GM21717 (cell line): Measurements from ENCODE around the gene ABI1.

Source experiments
- ATAC-seq: cut with Tn5 transposase; IDR thresholded peaks from one replicate; pipeline ENCODE4 v1.9.1; 2021; ENCODE audit warnings: mild to moderate bottlenecking, moderate library complexity; ENCODE audit not compliant: unreplicated experiment

ABI1 gene

GRCh38 chr10:26855186-26855585 is 5.6 kb downstream of the ABI1 start:
- ATAC-seq: no peak

- ATAC-seq: no peak
These were observed 6.2 kb downstream of the ABI1 start for GRCh38 chr10:26854524-26854923.

- ATAC-seq: no peak
These were observed 16.3 kb downstream of the ABI1 start for GRCh38 chr10:26844396-26844975.

- no peak for ATAC-seq
These were observed 17.0 kb downstream of the ABI1 start for GRCh38 chr10:26843736-26844135.

GRCh38 chr10:26841733-26842317 is 18.9 kb downstream of the ABI1 start:
- ATAC-seq: no peak

- ATAC-seq: no peak
These were observed 19.6 kb downstream of the ABI1 start for GRCh38 chr10:26840938-26841732.

GRCh38 chr10:26839966-26840627 is 20.7 kb downstream of the ABI1 start:
- no peak for ATAC-seq

- ATAC-seq: no peak
These were observed 23.6 kb downstream of the ABI1 start for GRCh38 chr10:26837139-26837538.

GRCh38 chr10:26835025-26835424 is 25.7 kb downstream of the ABI1 start:
- ATAC-seq: no peak

- no peak for ATAC-seq
These were observed 27.8 kb downstream of the ABI1 start for GRCh38 chr10:26832960-26833359.

GRCh38 chr10:26831936-26832335 is 28.8 kb downstream of the ABI1 start:
- no peak for ATAC-seq

GRCh38 chr10:26829810-26830515 is 30.8 kb downstream of the ABI1 start:
- ATAC-seq: no peak

- no peak for ATAC-seq
These were observed 36.6 kb downstream of the ABI1 start for GRCh38 chr10:26824015-26824690.

GRCh38 chr10:26821699-26822570 is 38.8 kb downstream of the ABI1 start:
- no peak for ATAC-seq

- ATAC-seq: no peak
These were observed 45.3 kb downstream of the ABI1 start for GRCh38 chr10:26815500-26815899.

GRCh38 chr10:26810435-26811026 is 50.2 kb downstream of the ABI1 start:
- ATAC-seq: no peak

GRCh38 chr10:26809973-26810372 is 50.8 kb downstream of the ABI1 start:
- ATAC-seq: no peak

- no peak for ATAC-seq
These were observed 53.2 kb downstream of the ABI1 start for GRCh38 chr10:26807532-26807931.

- ATAC-seq: no peak
These were observed 54.2 kb downstream of the ABI1 start for GRCh38 chr10:26806557-26806956.
